Keratinocyte (primary cell): ENCODE results near the gene SEC11A. TPM values are rescaled to one million over a fixed set of nuclear protein-coding genes. Genes with fewer than 3 reads are reported as not detected.

Experiments used
- DNase-seq: peaks from one replicate; pipeline ENCODE4 v3.0.0-alpha.2; 2011; ENCODE audit warnings: low read depth, missing footprints, low spot score
- FAIRE-seq: peaks from 2 replicates; lab custom pipeline; 2011; peaks lifted over from hg19 to GRCh38; lab: Jason Lieb, UNC
- H2AFZ ChIP-seq: 2 replicates; pipeline ENCODE4 v1.6.0; 2012; ENCODE audit warnings: low read length, control low read depth, inconsistent platforms; ENCODE audit not compliant: control insufficient read depth
- H3K27ac ChIP-seq: 2 replicates; pipeline ENCODE4 v1.5.1; 2011; ENCODE audit warnings: low read length; ENCODE audit not compliant: control insufficient read depth, insufficient read depth
- H3K27me3 ChIP-seq: 3 replicates; pipeline ENCODE4 v1.6.0; 2011; ENCODE audit warnings: low read length; ENCODE audit not compliant: control insufficient read depth, insufficient read depth; ENCODE audit errors: extremely low read depth
- H3K36me3 ChIP-seq, 2 experiments: 2 replicates in 1 of 2; 3 replicates in 1 of 2; pipeline ENCODE4 v1.5.1; 2011; ENCODE audit warnings: low read length in 2 of 2, mild to moderate bottlenecking in 1 of 2; ENCODE audit not compliant: control insufficient read depth in 2 of 2, insufficient read depth in 2 of 2; ENCODE audit errors: extremely low read depth in 1 of 2
- H3K4me1 ChIP-seq: 3 replicates; pipeline ENCODE4 v1.5.1; 2011; ENCODE audit warnings: low read length; ENCODE audit not compliant: control insufficient read depth, insufficient read depth; ENCODE audit errors: extremely low read depth
- H3K4me2 ChIP-seq: 3 replicates; pipeline ENCODE4 v1.6.0; 2011; ENCODE audit warnings: low read depth, low read length; ENCODE audit not compliant: control insufficient read depth, insufficient read depth; ENCODE audit errors: extremely low read depth
- H3K4me3 ChIP-seq, 3 experiments: fragments of 200-600 bp in 1 of 3; sonication (generic) in 1 of 3; 2 replicates in 2 of 3; 3 replicates in 1 of 3; pipeline ENCODE4 v1.5.1; 2011 to 2016; ENCODE audit warnings: low read length in 3 of 3, mild to moderate bottlenecking in 3 of 3, control low read depth in 2 of 3, inconsistent platforms in 1 of 3, low read depth in 1 of 3, mixed read lengths in 1 of 3, mixed run types in 1 of 3, moderate library complexity in 1 of 3; ENCODE audit not compliant: control insufficient read depth in 2 of 3, insufficient read depth in 2 of 3; ENCODE audit errors: extremely low read depth in 1 of 3
- H3K79me2 ChIP-seq: 2 replicates; pipeline ENCODE4 v1.6.0; 2012; ENCODE audit warnings: low read length; ENCODE audit not compliant: control insufficient read depth, insufficient read depth
- H3K9ac ChIP-seq: 3 replicates; pipeline ENCODE4 v1.6.0; 2011; ENCODE audit warnings: low read length; ENCODE audit not compliant: control insufficient read depth, insufficient read depth; ENCODE audit errors: extremely low read depth
- H3K9me1 ChIP-seq: 3 replicates; pipeline ENCODE4 v1.6.0; 2011; ENCODE audit warnings: low read length; ENCODE audit not compliant: control insufficient read depth, insufficient read depth; ENCODE audit errors: extremely low read depth
- H3K9me3 ChIP-seq: 2 replicates; pipeline ENCODE4 v1.5.1; 2012; ENCODE audit warnings: low read depth, low read length; ENCODE audit not compliant: control insufficient read depth
- H4K20me1 ChIP-seq: 3 replicates; pipeline ENCODE4 v1.6.0; 2011; ENCODE audit warnings: low read length; ENCODE audit not compliant: control insufficient read depth, insufficient read depth; ENCODE audit errors: extremely low read depth
- CTCF ChIP-seq, 3 experiments: IDR thresholded peaks in 1 of 3; conservative IDR thresholded peaks in 1 of 3; optimal IDR thresholded peaks in 1 of 3; 2 replicates in 2 of 3; 3 replicates in 1 of 3; pipeline versions ENCODE3 to v1.5.1; 2011; ENCODE audit warnings: low read length in 3 of 3, mild to moderate bottlenecking in 3 of 3, moderate library complexity in 2 of 3, control low read depth in 1 of 3, inconsistent platforms in 1 of 3; ENCODE audit not compliant: insufficient read depth in 2 of 3; ENCODE audit errors: extremely low read depth in 1 of 3
- EZH2 ChIP-seq: IDR thresholded peaks from one replicate; pipeline ENCODE4 v1.6.1; 2012; ENCODE audit warnings: inconsistent platforms, mild to moderate bottlenecking, low read length, moderate library complexity
- dilution Hi-C: fragments of 300-500 bp; cut with MboI; formaldehyde crosslinking; loops from one replicate; pipeline ENCODE4 v1.7.0; 2020; ENCODE audit warnings: low sequenced_read_pairs; ENCODE audit not compliant: extremely low pct_ligation_motif_present
- polyA plus RNA-seq, 5 experiments: library from polyadenylated mRNA; depleted of rRNA in 3 of 5; stranded (reverse) in 3 of 5; stranded (forward) in 1 of 5; unstranded in 1 of 5; fragments of >200 nt; gene quantifications; 1 replicate in 1 of 5; 2 replicates in 3 of 5; 3 replicates in 1 of 5; pipeline versions ENCODE4 v1.2.1 to v1.2.3, GENCODE V29; 2011 to 2012; ENCODE audit warnings: missing spikeins in 2 of 5, low read depth in 1 of 5, low replicate concordance in 1 of 5

Gene SEC11A
- polyA plus RNA-seq, 1 donor (not counting 4 experiments of a cell fraction or from before 2014, with no cell fraction given): 195 TPM

GRCh38 chr15:84741121-84741520 lies 25.2 kb upstream of the SEC11A start:
- no peaks in the 10 kb centered on the region for H3K9me1 ChIP-seq
- no peak for FAIRE-seq
- H3K4me3 ChIP-seq: no peak overlapping the region
- dilution Hi-C loops: no loop called here
- H3K4me1 ChIP-seq: peaks cover 4% of the 10 kb centered on the region
- H3K27me3 ChIP-seq: no peaks in the 10 kb centered on the region
- no peaks in the 10 kb centered on the region for H3K79me2 ChIP-seq
- no peaks in the 10 kb centered on the region for H3K9me3 ChIP-seq
- no peak overlapping the region for H3K27ac ChIP-seq
- no peaks in the 10 kb centered on the region for H3K36me3 ChIP-seq
- no peak overlapping the region for H3K9ac ChIP-seq
- TF ChIP-seq EZH2 (no peak), CTCF (optimal IDR thresholded peaks at IDR 0.05 in 1 of 3, IDR thresholded peaks at IDR 0.05 in 1 of 3, conservative IDR thresholded peaks at IDR 0.05 in 1 of 3; ENCODE audit: extremely low read depth in 1 of 3, insufficient read depth in 2 of 3, low read length in 3 of 3) (no peak)
- H3K4me2 ChIP-seq: no peak overlapping the region
- DNase-seq: no peak
- no peaks in the 10 kb centered on the region for H4K20me1 ChIP-seq
- H2AFZ ChIP-seq: no peak overlapping the region

GRCh38 chr15:84740691-84741090 lies 24.8 kb upstream of the SEC11A start:
- no peak overlapping the region for H3K4me3 ChIP-seq
- dilution Hi-C loops: no loop called here
- H2AFZ ChIP-seq: no peak overlapping the region
- no peak for FAIRE-seq
- TF ChIP-seq CTCF (optimal IDR thresholded peaks at IDR 0.05 in 1 of 3, IDR thresholded peaks at IDR 0.05 in 1 of 3, conservative IDR thresholded peaks at IDR 0.05 in 1 of 3; ENCODE audit: extremely low read depth in 1 of 3, insufficient read depth in 2 of 3, low read length in 3 of 3) (no peak), EZH2 (no peak)
- H3K9me3 ChIP-seq: no peaks in the 10 kb centered on the region
- peaks cover 5% of the 10 kb centered on the region for H3K4me1 ChIP-seq
- H3K36me3 ChIP-seq: no peaks in the 10 kb centered on the region
- no peaks in the 10 kb centered on the region for H3K79me2 ChIP-seq
- H4K20me1 ChIP-seq: no peaks in the 10 kb centered on the region
- DNase-seq: no peak
- H3K9ac ChIP-seq: no peak overlapping the region
- no peaks in the 10 kb centered on the region for H3K27me3 ChIP-seq
- H3K9me1 ChIP-seq: no peaks in the 10 kb centered on the region
- no peak overlapping the region for H3K4me2 ChIP-seq
- no peak overlapping the region for H3K27ac ChIP-seq
